ENCODE measurements around the gene WDFY4.

- TF ChIP-seq TAF1 (IDR thresholded peaks at IDR 0.05; ENCODE audit: borderline replicate concordance, insufficient read depth, low read length) (no peak), POLR2AphosphoS5 (IDR thresholded peaks at IDR 0.05; ENCODE audit: low read depth, low read length) (no peak), SIN3A (IDR thresholded peaks at IDR 0.05; ENCODE audit: borderline replicate concordance, insufficient read depth, low read length) (no peak), REST (IDR thresholded peaks at IDR 0.05; ENCODE audit: insufficient read depth in 1 of 2, low read depth in 2 of 2, low read length in 2 of 2) (no peak), FOXP2 (optimal IDR thresholded peaks at IDR 0.05; ENCODE audit: borderline replicate concordance, extremely low read depth, extremely low read length, insufficient read depth) (no peak)
Observed at GRCh38 chr10:48872234-48872633, 187.6 kb downstream of the WDFY4 start.
